GM23248 (cell line): ENCODE results near the gene THAP3. TPM values are rescaled to one million over a fixed set of nuclear protein-coding genes. Genes with fewer than 3 reads are reported as not detected.

ENCODE experiments used
- DNase-seq: peaks from one replicate; pipeline ENCODE4 v3.0.0-alpha.2; 2015
- H2AFZ ChIP-seq: fragments of 200-600 bp; sonication (generic); 2 replicates; pipeline ENCODE4 v1.6.1; 2016; ENCODE audit warnings: antibody characterized with exemption
- H3F3A ChIP-seq: fragments of 200-600 bp; sonication (generic); 2 replicates; pipeline ENCODE4 v1.6.1; 2016; ENCODE audit warnings: mild to moderate bottlenecking, antibody characterized with exemption, mixed run types; ENCODE audit not compliant: insufficient read depth
- H3K27ac ChIP-seq: fragments of 200-600 bp; sonication (generic); 2 replicates; pipeline ENCODE4 v1.5.1; 2016; ENCODE audit warnings: mild to moderate bottlenecking
- H3K27me3 ChIP-seq: fragments of 200-600 bp; sonication (generic); replicated peaks from 2 replicates; pipeline ENCODE4 v1.6.1; 2016; ENCODE audit warnings: mild to moderate bottlenecking; ENCODE audit not compliant: insufficient read depth
- H3K36me3 ChIP-seq: fragments of 200-600 bp; sonication (generic); 2 replicates; pipeline ENCODE4 v1.6.1; 2016; ENCODE audit warnings: low read depth, mild to moderate bottlenecking
- H3K4me1 ChIP-seq: fragments of 200-600 bp; sonication (generic); 2 replicates; pipeline ENCODE4 v1.6.1; 2016; ENCODE audit warnings: mild to moderate bottlenecking; ENCODE audit not compliant: insufficient read depth
- H3K4me2 ChIP-seq: fragments of 200-600 bp; sonication (generic); one replicate; pipeline ENCODE4 v1.6.1; 2016; ENCODE audit warnings: mild to moderate bottlenecking; ENCODE audit not compliant: unreplicated experiment
- H3K4me3 ChIP-seq: fragments of 200-600 bp; sonication (generic); 2 replicates; pipeline ENCODE4 v1.5.1; 2016; ENCODE audit warnings: mild to moderate bottlenecking
- H3K79me2 ChIP-seq: fragments of 200-600 bp; sonication (generic); 2 replicates; pipeline ENCODE4 v1.6.1; 2016; ENCODE audit warnings: mild to moderate bottlenecking; ENCODE audit not compliant: insufficient read depth
- H3K9ac ChIP-seq: fragments of 200-600 bp; sonication (generic); 2 replicates; pipeline ENCODE4 v1.6.1; 2016; ENCODE audit warnings: mild to moderate bottlenecking
- H3K9me2 ChIP-seq: fragments of 200-600 bp; sonication (generic); 2 replicates; pipeline ENCODE4 v1.6.1; 2016; ENCODE audit warnings: mixed run types, mild to moderate bottlenecking, moderate library complexity; ENCODE audit not compliant: insufficient read depth
- H3K9me3 ChIP-seq: fragments of 200-600 bp; sonication (generic); one replicate; pipeline ENCODE4 v1.6.1; 2017; ENCODE audit warnings: low read depth
- H4K20me1 ChIP-seq: fragments of 200-600 bp; sonication (generic); 2 replicates; pipeline ENCODE4 v1.6.0; 2016; ENCODE audit not compliant: insufficient read depth
- EZH2 ChIP-seq: fragments of 200-600 bp; sonication (generic); IDR thresholded peaks from 2 replicates; pipeline ENCODE4 v1.6.1; 2018; ENCODE audit warnings: antibody characterized with exemption, mild to moderate bottlenecking; ENCODE audit not compliant: insufficient read depth, poor library complexity, severe bottlenecking
- EZH2phosphoT487 ChIP-seq: fragments of 200-600 bp; sonication (generic); IDR thresholded peaks from 2 replicates; pipeline ENCODE4 v1.6.1; 2018; ENCODE audit warnings: antibody characterized with exemption, moderate library complexity, mild to moderate bottlenecking, low read depth; ENCODE audit not compliant: insufficient read depth
- WGBS, 2 experiments: methylation state at CpG; one replicate each; pipeline ENCODE4 v1.1.6; 2015 to 2017; ENCODE audit warnings: low lambda C conversion rate in 2 of 2, low coverage in 1 of 2; ENCODE audit errors: missing lambda C conversion rate in 2 of 2; 5-methylcytosine and 5-hydroxymethylcytosine counted together
- in situ Hi-C: fragments of 300-500 bp; cut with MboI; formaldehyde crosslinking; loops from 2 replicates; pipeline ENCODE4 v1.15.0; 2020
- polyA plus RNA-seq: library from polyadenylated mRNA; unstranded; fragments of >200 nt; fragmentation: Nextera tagmentation; extraction: Ambion mirVana; gene quantifications from 2 replicates; pipeline ENCODE4 v1.2.1, GENCODE V29; 2016
- total RNA-seq: library from RNA; depleted of rRNA; stranded (reverse); fragments of >200 nt; shearing (Covaris generic); gene quantifications from 2 replicates; pipeline ENCODE4 v1.2.3, GENCODE V29; 2014

The THAP3 gene
- total and polyA plus RNA-seq, 2 experiments from 2014 or later: 14.5 to 19.0 TPM

- no peak overlapping the region for H3K4me3 ChIP-seq
- 88 to 90% methylated on average over 7 of the region's 7 CpGs for WGBS, 2 experiments
- in situ Hi-C loops: no loop called here
- H4K20me1 ChIP-seq: no peaks in the 10 kb centered on the region
- H3K27me3 ChIP-seq: no peaks in the 10 kb centered on the region
- no peaks in the 10 kb centered on the region for H3K9me2 ChIP-seq
- H3K36me3 ChIP-seq: peaks cover 15% of the 10 kb centered on the region
- TF ChIP-seq EZH2phosphoT487: no peak
- no peak for TF ChIP-seq EZH2
- H3K9me3 ChIP-seq: no peaks in the 10 kb centered on the region
- H3K79me2 ChIP-seq: no peaks in the 10 kb centered on the region
- no peak overlapping the region for H3K27ac ChIP-seq
- DNase-seq: no peak
- no peaks in the 10 kb centered on the region for H3K4me1 ChIP-seq
- no peaks in the 10 kb centered on the region for H3F3A ChIP-seq
- H3K9ac ChIP-seq: no peak overlapping the region
- no peak overlapping the region for H3K4me2 ChIP-seq
- H2AFZ ChIP-seq: no peak overlapping the region
These were observed 20.4 kb downstream of the THAP3 start for GRCh38 chr1:6645018-6645417.

GRCh38 chr1:6646499-6647148 is 22.0 kb downstream of the THAP3 start:
- H3K4me2 ChIP-seq: no peak overlapping the region
- H3F3A ChIP-seq: no peaks in the 10 kb centered on the region
- no peaks in the 10 kb centered on the region for H3K9me3 ChIP-seq
- no peak overlapping the region for H3K9ac ChIP-seq
- H3K4me1 ChIP-seq: no peaks in the 10 kb centered on the region
- H4K20me1 ChIP-seq: no peaks in the 10 kb centered on the region
- in situ Hi-C loops: no loop called here
- peak; percentile 74 for DNase-seq
- no peaks in the 10 kb centered on the region for H3K79me2 ChIP-seq
- no peak overlapping the region for H2AFZ ChIP-seq
- H3K27ac ChIP-seq: no peak overlapping the region
- peaks cover 10% of the 10 kb centered on the region; the same call in 1 of the 2 replicates for H3K36me3 ChIP-seq
- 69 to 71% methylated on average over 10 of the region's 10 CpGs for WGBS, 2 experiments
- TF ChIP-seq EZH2: no peak
- TF ChIP-seq EZH2phosphoT487: no peak
- no peaks in the 10 kb centered on the region for H3K27me3 ChIP-seq
- H3K4me3 ChIP-seq: no peak overlapping the region
- no peaks in the 10 kb centered on the region for H3K9me2 ChIP-seq

- peaks cover 13% of the 10 kb centered on the region; the same call in 1 of the 2 replicates for H3K36me3 ChIP-seq
- no peaks in the 10 kb centered on the region for H3K9me2 ChIP-seq
- no peaks in the 10 kb centered on the region for H3F3A ChIP-seq
- no peaks in the 10 kb centered on the region for H3K27me3 ChIP-seq
- no peak overlapping the region for H2AFZ ChIP-seq
- H3K9me3 ChIP-seq: no peaks in the 10 kb centered on the region
- TF ChIP-seq EZH2 (no peak), EZH2phosphoT487 (no peak)
- 85 to 92% methylated on average over 6 of the region's 6 CpGs for WGBS, 2 experiments
- in situ Hi-C loops: no loop called here
- H3K4me2 ChIP-seq: no peak overlapping the region
- H3K79me2 ChIP-seq: no peaks in the 10 kb centered on the region
- no peak overlapping the region for H3K27ac ChIP-seq
- no peaks in the 10 kb centered on the region for H3K4me1 ChIP-seq
- H4K20me1 ChIP-seq: no peaks in the 10 kb centered on the region
- no peak overlapping the region for H3K9ac ChIP-seq
- no peak for DNase-seq
- H3K4me3 ChIP-seq: no peak overlapping the region
These were observed 23.9 kb downstream of the THAP3 start for GRCh38 chr1:6648556-6648955.

GRCh38 chr1:6651909-6652308 is 27.2 kb downstream of the THAP3 start:
- no peak overlapping the region for H2AFZ ChIP-seq
- H3K4me3 ChIP-seq: no peak overlapping the region
- no peaks in the 10 kb centered on the region for H3K9me3 ChIP-seq
- no peak for TF ChIP-seq EZH2
- TF ChIP-seq EZH2phosphoT487: no peak
- no peak overlapping the region for H3K9ac ChIP-seq
- no peaks in the 10 kb centered on the region for H3F3A ChIP-seq
- 92 to 93% methylated on average over 14 to 17 of the region's 17 CpGs for WGBS, 2 experiments
- in situ Hi-C loops: no loop called here
- no peaks in the 10 kb centered on the region for H3K9me2 ChIP-seq
- no peaks in the 10 kb centered on the region for H3K4me1 ChIP-seq
- no peaks in the 10 kb centered on the region for H4K20me1 ChIP-seq
- no peak overlapping the region for H3K27ac ChIP-seq
- 0 out of 2 replicates have a peak, but pooled peaks cover 4% of the 10 kb centered on the region for H3K36me3 ChIP-seq
- peaks cover 6% of the 10 kb centered on the region; the same call in 1 of the 2 replicates for H3K79me2 ChIP-seq
- H3K4me2 ChIP-seq: no peak overlapping the region
- no peaks in the 10 kb centered on the region for H3K27me3 ChIP-seq
- no peak for DNase-seq
